SK-N-SH (cell line): Measurements from ENCODE around the gene KLHL7. TPM values are rescaled to one million over a fixed set of nuclear protein-coding genes. Genes with fewer than 3 reads are reported as not detected.

Experiments used
- CTCF ChIA-PET: fragments of 300-600, 350-600 bp; formaldehyde crosslinking; extraction: SDS; loops from one replicate; lab custom pipeline; 2021; lab: Yijun Ruan, JAX
- POLR2A ChIA-PET: fragments of 350-600 bp; sonication (Branson Sonifier 250); formaldehyde crosslinking; extraction: SDS; loops from one replicate; lab custom pipeline; 2020; ENCODE audit warnings: antibody characterized with exemption, inconsistent platforms; lab: Yijun Ruan, JAX
- DNase-seq: peaks from one replicate; pipeline ENCODE4 v3.0.0; 2012
- H2AFZ ChIP-seq: fragments of 200-600 bp; sonication (generic); 2 replicates; pipeline ENCODE4 v1.8.1; 2016; ENCODE audit warnings: antibody characterized with exemption, mild to moderate bottlenecking, low read depth
- H3F3A ChIP-seq: fragments of 200-600 bp; sonication (generic); replicated peaks from 2 replicates; pipeline ENCODE3; 2016; ENCODE audit warnings: antibody characterized with exemption, mild to moderate bottlenecking; ENCODE audit not compliant: insufficient read depth
- H3K27ac ChIP-seq, 2 experiments: fragments of 200-500 bp in 1 of 2; fragments of 200-600 bp in 1 of 2; sonication (Bioruptor generic) in 1 of 2; sonication (generic), shearing (Covaris generic) in 1 of 2; 2 replicates each; pipeline versions ENCODE4 v1.5.1 to v1.6.1; 2014 to 2016; ENCODE audit warnings: low read depth in 2 of 2, inconsistent platforms in 1 of 2, low read length in 1 of 2, mild to moderate bottlenecking in 1 of 2, mixed read lengths in 1 of 2
- H3K27me3 ChIP-seq: fragments of 200-600 bp; sonication (generic), shearing (Covaris generic); 2 replicates; pipeline ENCODE4 v1.6.1; 2016; ENCODE audit warnings: mixed run types; ENCODE audit not compliant: insufficient read depth
- H3K36me3 ChIP-seq, 2 experiments: fragments of 200-500 bp in 1 of 2; fragments of 200-600 bp in 1 of 2; sonication (Bioruptor generic) in 1 of 2; sonication (generic) in 1 of 2; replicated peaks in 1 of 2; 2 replicates each; pipeline versions ENCODE3 to v1.5.1; 2014 to 2016; ENCODE audit warnings: low read length in 1 of 2, mild to moderate bottlenecking in 1 of 2; ENCODE audit not compliant: insufficient read depth in 2 of 2, control insufficient read depth in 1 of 2
- H3K4me1 ChIP-seq, 2 experiments: fragments of 200-500 bp in 1 of 2; fragments of 200-600 bp in 1 of 2; sonication (Bioruptor generic) in 1 of 2; sonication (generic), shearing (Covaris generic) in 1 of 2; 2 replicates each; pipeline versions ENCODE4 v1.5.1 to v1.6.1; 2014 to 2016; ENCODE audit warnings: low read depth in 1 of 2, low read length in 1 of 2, mixed run types in 1 of 2; ENCODE audit not compliant: insufficient read depth in 2 of 2, control insufficient read depth in 1 of 2
- H3K4me2 ChIP-seq: fragments of 200-600 bp; sonication (generic), shearing (Covaris generic); 2 replicates; pipeline ENCODE4 v1.6.1; 2017; ENCODE audit warnings: mixed run types
- H3K4me3 ChIP-seq, 2 experiments: fragments of 200-500 bp in 1 of 2; fragments of 200-600 bp in 1 of 2; sonication (Bioruptor generic) in 1 of 2; sonication (generic), shearing (Covaris generic) in 1 of 2; 2 replicates each; pipeline versions ENCODE4 v1.5.1 to v1.8.1; 2014 to 2016; ENCODE audit warnings: low read depth in 2 of 2, inconsistent platforms in 1 of 2, low read length in 1 of 2, mild to moderate bottlenecking in 1 of 2, mixed read lengths in 1 of 2, moderate library complexity in 1 of 2
- H3K79me2 ChIP-seq: fragments of 200-600 bp; sonication (generic); 2 replicates; pipeline ENCODE4 v1.8.1; 2017; ENCODE audit warnings: mild to moderate bottlenecking; ENCODE audit not compliant: insufficient read depth
- H3K9ac ChIP-seq: fragments of 200-600 bp; sonication (generic); 2 replicates; pipeline ENCODE4 v1.6.1; 2017; ENCODE audit warnings: mixed run types
- H3K9me2 ChIP-seq: fragments of 200-600 bp; sonication (generic); 2 replicates; pipeline ENCODE4 v1.6.1; 2017; ENCODE audit warnings: mixed run types
- H3K9me3 ChIP-seq: fragments of 200-600 bp; sonication (generic); 2 replicates; pipeline ENCODE4 v1.6.1; 2017; ENCODE audit warnings: mixed run types, mild to moderate bottlenecking, moderate library complexity
- H4K20me1 ChIP-seq: fragments of 200-600 bp; sonication (generic); 2 replicates; pipeline ENCODE4 v1.6.1; 2017; ENCODE audit warnings: mild to moderate bottlenecking, mixed run types; ENCODE audit not compliant: insufficient read depth
- FOXJ3 ChIP-seq: sonication (generic); formaldehyde crosslinking; IDR thresholded peaks from 2 replicates; pipeline ENCODE4 v1.5.1; 2020; ENCODE audit warnings: mild to moderate bottlenecking, missing genetic modification reagents
- GATA2 ChIP-seq: sonication (generic); formaldehyde crosslinking; IDR thresholded peaks from 2 replicates; pipeline ENCODE4 v1.5.0; 2020; ENCODE audit warnings: mild to moderate bottlenecking, missing genetic modification reagents
- MEF2A ChIP-seq: IDR thresholded peaks from 2 replicates; pipeline ENCODE4 v1.4.0; 2012; ENCODE audit warnings: low read depth, borderline replicate concordance
- MXI1 ChIP-seq: IDR thresholded peaks from 2 replicates; pipeline ENCODE4 v1.6.1; 2012; ENCODE audit warnings: mild to moderate bottlenecking, low read depth, low read length, improper control_type of control experiment
- NRF1 ChIP-seq: IDR thresholded peaks from 2 replicates; pipeline ENCODE4 v1.6.1; 2012; ENCODE audit warnings: low read depth, mild to moderate bottlenecking, low read length
- POLR2AphosphoS5 ChIP-seq: IDR thresholded peaks from 2 replicates; pipeline ENCODE4 v1.6.1; 2012; ENCODE audit warnings: low read depth, low read length
- RAD21 ChIP-seq: IDR thresholded peaks from 2 replicates; pipeline ENCODE4 v1.6.1; 2012; ENCODE audit warnings: mild to moderate bottlenecking, low read length
- RCOR1 ChIP-seq: fragments of 150-350 bp; IDR thresholded peaks from 2 replicates; pipeline ENCODE4 v1.6.1; 2017; ENCODE audit warnings: antibody characterized with exemption, low read length
- RXRA ChIP-seq: IDR thresholded peaks from 2 replicates; pipeline ENCODE4 v1.4.0; 2012; ENCODE audit warnings: low read depth, mild to moderate bottlenecking, borderline replicate concordance
- SMC3 ChIP-seq: IDR thresholded peaks from 2 replicates; pipeline ENCODE4 v1.6.1; 2012; ENCODE audit warnings: low read depth, low read length, improper control_type of control experiment
- YY1 ChIP-seq: IDR thresholded peaks from 2 replicates; pipeline ENCODE4 v1.4.0; 2012; ENCODE audit warnings: low read depth, mild to moderate bottlenecking
- WGBS: methylation state at CpG from one replicate; pipeline ENCODE4 v1.1.6; 2017; ENCODE audit warnings: low lambda C conversion rate; 5-methylcytosine and 5-hydroxymethylcytosine counted together
- polyA plus RNA-seq, 3 experiments: library from polyadenylated mRNA; depleted of rRNA; stranded (reverse); fragments of >200 nt; gene quantifications; 2 replicates each; pipeline ENCODE4 v1.2.3, GENCODE V29; 2012
- TF ChIP-seq, protein P1 (sequence below): IDR thresholded peaks from 2 replicates; pipeline ENCODE4 v1.4.0; 2012; ENCODE audit warnings: low read depth, borderline replicate concordance
- TF ChIP-seq, protein P2 (sequence below): IDR thresholded peaks from 2 replicates; pipeline ENCODE4 v1.6.1; 2012; ENCODE audit warnings: mild to moderate bottlenecking, low read depth, low read length, moderate library complexity

Gene KLHL7
- polyA plus RNA-seq, 1 of the 3 experiments (the other 2 are of a cell fraction) = 30.8 TPM

DNA sequence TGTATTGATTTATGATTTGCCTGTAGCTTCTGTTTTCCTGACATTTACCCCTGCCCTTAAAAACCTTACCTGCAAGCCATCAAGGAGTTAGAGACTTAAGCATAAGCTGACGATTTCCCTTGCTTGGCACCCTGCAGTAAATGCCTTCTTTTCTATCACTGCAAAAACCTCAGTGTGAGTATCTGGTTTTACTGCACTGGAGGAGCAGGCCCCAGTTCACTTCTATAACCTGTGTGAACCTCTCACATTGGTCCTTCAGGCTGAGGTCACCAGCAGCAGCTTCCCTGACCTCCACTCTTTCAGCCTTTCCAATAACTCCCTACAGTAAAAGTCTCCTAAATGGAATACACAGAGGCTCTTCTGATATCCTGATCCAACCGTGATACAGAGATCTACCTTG lies 106.8 kb downstream of the KLHL7 start:
- H3F3A ChIP-seq = no peaks in the 10 kb centered on the region
- H3K79me2 ChIP-seq = no peaks in the 10 kb centered on the region
- H3K9ac ChIP-seq = no peak overlapping the region
- H4K20me1 ChIP-seq = no peaks in the 10 kb centered on the region
- no peak overlapping the region for H2AFZ ChIP-seq
- TF ChIP-seq POLR2AphosphoS5 (no peak), RXRA (no peak), GATA2 (no peak), FOXJ3 (CRISPR knock-in tag) (no peak), NRF1 (no peak), SMC3 (no peak), MXI1 (no peak), RAD21 (no peak), MEF2A (no peak), YY1 (no peak), RCOR1 (no peak)
- TF ChIP-seq, protein P1, sequence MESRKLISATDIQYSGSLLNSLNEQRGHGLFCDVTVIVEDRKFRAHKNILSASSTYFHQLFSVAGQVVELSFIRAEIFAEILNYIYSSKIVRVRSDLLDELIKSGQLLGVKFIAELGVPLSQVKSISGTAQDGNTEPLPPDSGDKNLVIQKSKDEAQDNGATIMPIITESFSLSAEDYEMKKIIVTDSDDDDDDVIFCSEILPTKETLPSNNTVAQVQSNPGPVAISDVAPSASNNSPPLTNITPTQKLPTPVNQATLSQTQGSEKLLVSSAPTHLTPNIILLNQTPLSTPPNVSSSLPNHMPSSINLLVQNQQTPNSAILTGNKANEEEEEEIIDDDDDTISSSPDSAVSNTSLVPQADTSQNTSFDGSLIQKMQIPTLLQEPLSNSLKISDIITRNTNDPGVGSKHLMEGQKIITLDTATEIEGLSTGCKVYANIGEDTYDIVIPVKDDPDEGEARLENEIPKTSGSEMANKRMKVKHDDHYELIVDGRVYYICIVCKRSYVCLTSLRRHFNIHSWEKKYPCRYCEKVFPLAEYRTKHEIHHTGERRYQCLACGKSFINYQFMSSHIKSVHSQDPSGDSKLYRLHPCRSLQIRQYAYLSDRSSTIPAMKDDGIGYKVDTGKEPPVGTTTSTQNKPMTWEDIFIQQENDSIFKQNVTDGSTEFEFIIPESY = no peak
- TF ChIP-seq, protein P2, sequence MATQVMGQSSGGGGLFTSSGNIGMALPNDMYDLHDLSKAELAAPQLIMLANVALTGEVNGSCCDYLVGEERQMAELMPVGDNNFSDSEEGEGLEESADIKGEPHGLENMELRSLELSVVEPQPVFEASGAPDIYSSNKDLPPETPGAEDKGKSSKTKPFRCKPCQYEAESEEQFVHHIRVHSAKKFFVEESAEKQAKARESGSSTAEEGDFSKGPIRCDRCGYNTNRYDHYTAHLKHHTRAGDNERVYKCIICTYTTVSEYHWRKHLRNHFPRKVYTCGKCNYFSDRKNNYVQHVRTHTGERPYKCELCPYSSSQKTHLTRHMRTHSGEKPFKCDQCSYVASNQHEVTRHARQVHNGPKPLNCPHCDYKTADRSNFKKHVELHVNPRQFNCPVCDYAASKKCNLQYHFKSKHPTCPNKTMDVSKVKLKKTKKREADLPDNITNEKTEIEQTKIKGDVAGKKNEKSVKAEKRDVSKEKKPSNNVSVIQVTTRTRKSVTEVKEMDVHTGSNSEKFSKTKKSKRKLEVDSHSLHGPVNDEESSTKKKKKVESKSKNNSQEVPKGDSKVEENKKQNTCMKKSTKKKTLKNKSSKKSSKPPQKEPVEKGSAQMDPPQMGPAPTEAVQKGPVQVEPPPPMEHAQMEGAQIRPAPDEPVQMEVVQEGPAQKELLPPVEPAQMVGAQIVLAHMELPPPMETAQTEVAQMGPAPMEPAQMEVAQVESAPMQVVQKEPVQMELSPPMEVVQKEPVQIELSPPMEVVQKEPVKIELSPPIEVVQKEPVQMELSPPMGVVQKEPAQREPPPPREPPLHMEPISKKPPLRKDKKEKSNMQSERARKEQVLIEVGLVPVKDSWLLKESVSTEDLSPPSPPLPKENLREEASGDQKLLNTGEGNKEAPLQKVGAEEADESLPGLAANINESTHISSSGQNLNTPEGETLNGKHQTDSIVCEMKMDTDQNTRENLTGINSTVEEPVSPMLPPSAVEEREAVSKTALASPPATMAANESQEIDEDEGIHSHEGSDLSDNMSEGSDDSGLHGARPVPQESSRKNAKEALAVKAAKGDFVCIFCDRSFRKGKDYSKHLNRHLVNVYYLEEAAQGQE = no peak
- POLR2A ChIA-PET = no interaction called here
- no peaks in the 10 kb centered on the region for H3K9me3 ChIP-seq
- H3K27ac ChIP-seq = no peak overlapping the region
- peaks cover 0 to 8% of the 10 kb centered on the region in 2 experiments; a peak in 1 of 4 replicates for H3K4me1 ChIP-seq
- WGBS = 77% methylated on average over 2 of the region's 2 CpGs
- no peaks in the 10 kb centered on the region for H3K27me3 ChIP-seq
- CTCF ChIA-PET = interaction anchor here (0.7 to 1.5 kb wide), 5 partner anchors 10 to 261 kb away, joined by 3 to 5 read pairs (median 5); no protein-coding TSS in a partner anchor
- no peak overlapping the region for H3K4me2 ChIP-seq
- H3K36me3 ChIP-seq = no peaks in the 10 kb centered on the region
- no peak overlapping the region for H3K4me3 ChIP-seq
- DNase-seq = no peak
- H3K9me2 ChIP-seq = no peaks in the 10 kb centered on the region
